A673 (cell line): ENCODE measurements around the gene COQ8A.

Source experiments
- CTCF ChIP-seq: fragments of 300-800, 200-600 bp; sonication (generic); conservative IDR thresholded peaks from 2 replicates; pipeline ENCODE4 v1.5.1; 2017; ENCODE audit warnings: low read depth, mild to moderate bottlenecking, antibody characterized with exemption, low read length, moderate library complexity, mixed read lengths
- EZH2 ChIP-seq: fragments of 200-600 bp; sonication (generic); IDR thresholded peaks from 2 replicates; pipeline ENCODE4 v1.6.1; 2017; ENCODE audit warnings: borderline replicate concordance, low read depth, mild to moderate bottlenecking, mixed read lengths, antibody characterized with exemption, low read length; ENCODE audit not compliant: poor library complexity, severe bottlenecking

GRCh38 chr1:226951286-226952117 lies 11.4 kb downstream of the COQ8A start:
- no peak for TF ChIP-seq CTCF
- TF ChIP-seq EZH2, result no peak
